ENCODE results near the gene EIF4ENIF1. TPM values are rescaled to one million over a fixed set of nuclear protein-coding genes. Genes with fewer than 3 reads are reported as not detected.

EIF4ENIF1 gene
- total RNA-seq, 4 donors from 2014 or later: 14.7 to 20.8 (median 16.9) TPM

- no peak overlapping the region for H3K4me3 ChIP-seq (ENCODE audit: low read depth, poor library complexity, severe bottlenecking)
- WGBS, 2 donors: 94 to 98% methylated on average over 3 of the region's 3 CpGs
- DNase-seq (ENCODE audit: low spot score in 2 of 2): no peak
- intact Hi-C loops (cut with DNase I; ENCODE audit: low total_unique reads): no loop called here
- TF ChIP-seq POLR2A (IDR thresholded peaks at IDR 0.05): no peak
- no peak for TF ChIP-seq CTCF (IDR thresholded peaks at IDR 0.05)
Observed at GRCh38 chr22:31475800-31476199, 13.8 kb downstream of the EIF4ENIF1 start.

GRCh38 chr22:31474743-31475142, 14.9 kb downstream of the EIF4ENIF1 start:
- intact Hi-C loops (cut with DNase I; ENCODE audit: low total_unique reads): no loop called here
- 94 to 97% methylated on average over 2 of the region's 2 CpGs for WGBS, 2 donors
- H3K4me3 ChIP-seq (ENCODE audit: low read depth, poor library complexity, severe bottlenecking): no peak overlapping the region
- no peak for TF ChIP-seq CTCF (IDR thresholded peaks at IDR 0.05)
- no peak for TF ChIP-seq POLR2A (IDR thresholded peaks at IDR 0.05)
- no peak for DNase-seq (ENCODE audit: low spot score in 2 of 2)

- 86 to 90% methylated on average over 2 of the region's 2 CpGs for WGBS, 2 donors
- DNase-seq (ENCODE audit: low spot score in 2 of 2): no peak
- intact Hi-C loops (cut with DNase I; ENCODE audit: low total_unique reads): no loop called here
- H3K4me3 ChIP-seq (ENCODE audit: low read depth, poor library complexity, severe bottlenecking): no peak overlapping the region
- TF ChIP-seq POLR2A (IDR thresholded peaks at IDR 0.05): no peak
- TF ChIP-seq CTCF (IDR thresholded peaks at IDR 0.05): no peak
Observed at GRCh38 chr22:31465307-31465706, 24.3 kb downstream of the EIF4ENIF1 start.

GRCh38 chr22:31461699-31462098, 27.9 kb downstream of the EIF4ENIF1 start:
- no peak for DNase-seq (ENCODE audit: low spot score in 2 of 2)
- TF ChIP-seq CTCF (IDR thresholded peaks at IDR 0.05) (no peak), POLR2A (IDR thresholded peaks at IDR 0.05) (no peak)
- H3K4me3 ChIP-seq (ENCODE audit: low read depth, poor library complexity, severe bottlenecking): no peak overlapping the region
- intact Hi-C loops (cut with DNase I; ENCODE audit: low total_unique reads): no loop called here
- WGBS, 2 donors: 92 to 98% methylated on average over 3 of the region's 3 CpGs

- no peak overlapping the region for H3K4me3 ChIP-seq (ENCODE audit: low read depth, poor library complexity, severe bottlenecking)
- WGBS, 2 donors: 84 to 88% methylated on average over 5 of the region's 5 CpGs
- no peak for DNase-seq (ENCODE audit: low spot score in 2 of 2)
- TF ChIP-seq CTCF (IDR thresholded peaks at IDR 0.05) (no peak), POLR2A (IDR thresholded peaks at IDR 0.05) (no peak)
- intact Hi-C loops (cut with DNase I; ENCODE audit: low total_unique reads): no loop called here
Observed at GRCh38 chr22:31451709-31452571, 37.7 kb downstream of the EIF4ENIF1 start.
